GM06990 (cell line): Measurements from ENCODE around the gene LMTK2.

Experiments
- DNase-seq: peaks from one replicate; pipeline ENCODE4 v3.0.0-alpha.2; 2011; ENCODE audit not compliant: insufficient read length; ENCODE audit errors: extremely low read depth
- H3K27me3 ChIP-seq: replicated peaks from 2 replicates; pipeline ENCODE4 v1.6.0; 2011; ENCODE audit warnings: low read length; ENCODE audit not compliant: control insufficient read depth, insufficient read depth
- H3K36me3 ChIP-seq: 2 replicates; pipeline ENCODE4 v1.5.1; 2011; ENCODE audit warnings: low read length; ENCODE audit not compliant: control insufficient read depth, insufficient read depth
- H3K4me3 ChIP-seq: replicated peaks from 2 replicates; pipeline ENCODE4 v1.5.1; 2011; ENCODE audit warnings: low read depth, mild to moderate bottlenecking, control low read depth, low read length
- TF ChIP-seq, protein P1 (sequence below): IDR thresholded peaks from 2 replicates; pipeline ENCODE4 v1.5.1; 2011; ENCODE audit warnings: low read length, control low read depth, mild to moderate bottlenecking, inconsistent platforms; ENCODE audit not compliant: insufficient read depth, poor library complexity, severe bottlenecking

The LMTK2 gene

DNA sequence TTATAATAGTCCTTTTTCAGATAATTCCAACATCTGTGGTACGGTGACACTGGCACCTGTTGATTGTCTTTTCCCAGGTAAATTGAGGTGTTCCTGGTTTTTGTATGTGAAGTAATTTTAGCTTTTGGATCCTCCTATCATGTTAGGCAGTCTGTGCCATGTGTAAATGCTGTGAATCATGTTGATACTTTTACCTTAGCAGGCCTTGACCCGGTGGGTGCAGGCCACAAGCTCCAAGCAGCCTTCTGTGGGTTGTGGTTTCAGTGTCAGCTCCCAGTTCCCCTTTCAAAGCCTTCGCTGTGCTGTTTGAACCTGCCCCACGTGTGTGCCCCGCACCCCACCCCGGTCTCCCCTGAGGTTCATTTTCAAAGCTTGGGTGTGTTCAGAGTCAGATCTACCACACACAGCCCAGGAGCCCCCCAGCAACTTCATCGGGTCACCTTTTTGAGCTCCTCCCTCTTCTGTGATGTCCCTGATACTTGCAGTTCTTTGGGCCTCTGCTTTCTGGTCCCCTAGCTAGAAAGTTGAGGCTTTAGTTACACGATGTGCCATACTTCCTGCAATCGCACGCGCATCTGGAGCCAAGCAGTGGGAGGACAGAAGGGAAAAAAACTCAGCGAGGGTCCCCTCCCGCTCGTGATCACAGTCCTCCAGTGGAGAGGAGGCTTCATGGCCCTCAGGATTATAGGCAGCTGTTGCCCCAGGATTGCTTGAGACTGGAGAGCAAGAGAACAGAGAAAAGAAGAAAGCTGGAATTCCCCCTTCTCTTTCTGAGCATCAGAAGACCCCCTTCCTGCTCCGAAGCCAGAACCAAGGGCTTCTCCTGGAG is 95.9 kb downstream of the LMTK2 start:
- peak overlapping the region; percentile 60 for H3K4me3 ChIP-seq
- TF ChIP-seq, protein P1, sequence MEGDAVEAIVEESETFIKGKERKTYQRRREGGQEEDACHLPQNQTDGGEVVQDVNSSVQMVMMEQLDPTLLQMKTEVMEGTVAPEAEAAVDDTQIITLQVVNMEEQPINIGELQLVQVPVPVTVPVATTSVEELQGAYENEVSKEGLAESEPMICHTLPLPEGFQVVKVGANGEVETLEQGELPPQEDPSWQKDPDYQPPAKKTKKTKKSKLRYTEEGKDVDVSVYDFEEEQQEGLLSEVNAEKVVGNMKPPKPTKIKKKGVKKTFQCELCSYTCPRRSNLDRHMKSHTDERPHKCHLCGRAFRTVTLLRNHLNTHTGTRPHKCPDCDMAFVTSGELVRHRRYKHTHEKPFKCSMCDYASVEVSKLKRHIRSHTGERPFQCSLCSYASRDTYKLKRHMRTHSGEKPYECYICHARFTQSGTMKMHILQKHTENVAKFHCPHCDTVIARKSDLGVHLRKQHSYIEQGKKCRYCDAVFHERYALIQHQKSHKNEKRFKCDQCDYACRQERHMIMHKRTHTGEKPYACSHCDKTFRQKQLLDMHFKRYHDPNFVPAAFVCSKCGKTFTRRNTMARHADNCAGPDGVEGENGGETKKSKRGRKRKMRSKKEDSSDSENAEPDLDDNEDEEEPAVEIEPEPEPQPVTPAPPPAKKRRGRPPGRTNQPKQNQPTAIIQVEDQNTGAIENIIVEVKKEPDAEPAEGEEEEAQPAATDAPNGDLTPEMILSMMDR = no peak
- H3K27me3 ChIP-seq = no peaks in the 10 kb centered on the region
- peaks cover 10% of the 10 kb centered on the region for H3K36me3 ChIP-seq
- peak; percentile 94 for DNase-seq

DNA sequence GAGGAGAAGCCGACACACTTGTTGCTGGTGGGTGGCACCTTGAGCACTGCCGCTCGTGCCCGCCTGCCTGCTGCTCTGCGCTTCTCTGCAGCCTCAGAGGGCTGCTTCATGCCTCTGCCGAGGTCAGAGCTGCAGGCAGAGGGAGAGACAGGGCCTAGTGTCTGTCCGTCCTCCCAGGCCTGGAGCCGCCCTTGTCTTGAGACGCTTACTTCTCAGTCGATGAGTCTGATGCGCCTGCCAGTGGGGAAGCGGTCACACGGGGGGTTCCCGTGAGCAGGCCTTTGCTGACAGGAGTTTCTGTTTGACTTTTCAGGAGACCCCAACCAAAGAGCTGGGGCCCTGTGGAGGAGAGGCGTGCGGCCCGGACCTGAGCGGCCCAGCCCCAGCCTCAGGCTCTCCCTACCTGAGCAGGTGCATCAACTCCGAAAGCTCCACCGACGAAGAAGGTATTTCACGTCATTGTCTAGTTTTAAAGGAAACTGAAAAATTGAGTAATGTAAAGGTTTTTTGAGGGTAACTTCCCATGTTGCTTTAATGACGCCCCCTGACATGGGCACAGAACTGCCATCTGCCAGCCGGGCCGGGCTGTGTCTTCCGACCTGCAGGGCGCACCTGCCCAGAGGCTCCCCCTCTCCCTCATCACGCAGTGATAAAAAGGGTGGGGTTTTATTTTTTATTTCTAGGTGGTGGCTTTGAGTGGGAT is 96.8 kb downstream of the LMTK2 start:
- Histone ChIP-seq H3K27me3 (no peaks in the 10 kb centered on the region), H3K4me3 (peak overlapping the region; percentile 60), H3K36me3 (peaks cover 10% of the 10 kb centered on the region)
- TF ChIP-seq, protein P1 = no peak
- peak; percentile 77 for DNase-seq

DNA sequence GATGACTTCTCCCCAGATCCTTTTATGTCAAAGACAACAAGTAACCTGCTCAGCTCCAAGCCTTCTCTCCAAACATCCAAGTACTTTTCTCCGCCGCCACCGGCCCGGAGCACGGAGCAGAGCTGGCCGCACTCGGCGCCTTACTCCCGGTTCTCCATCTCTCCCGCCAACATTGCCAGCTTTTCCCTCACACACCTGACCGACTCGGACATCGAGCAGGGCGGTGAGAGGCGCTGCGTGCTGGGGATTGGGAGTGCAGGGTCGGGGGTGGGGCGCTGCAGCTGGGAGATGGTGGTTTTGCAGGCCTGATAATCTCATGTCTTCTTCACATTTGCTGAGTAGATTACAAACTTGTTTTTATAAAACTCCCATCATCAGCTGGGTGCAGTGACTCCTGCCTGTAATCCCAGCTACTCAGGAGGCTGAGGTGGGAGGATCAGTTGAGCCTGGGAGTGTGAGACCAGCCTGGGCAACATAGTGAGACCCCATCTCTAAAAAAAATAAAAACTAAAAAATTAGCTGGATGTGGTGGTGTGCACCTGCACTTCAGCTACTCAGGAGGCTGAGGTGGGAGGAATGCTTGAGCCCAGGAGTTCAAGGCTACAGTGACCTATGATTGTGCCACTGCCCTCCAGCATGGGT is 97.4 kb downstream of the LMTK2 start:
- no peak for DNase-seq
- peaks cover 10% of the 10 kb centered on the region for H3K36me3 ChIP-seq
- TF ChIP-seq, protein P1 = no peak
- H3K4me3 ChIP-seq = peak overlapping the region; percentile 60
- H3K27me3 ChIP-seq = no peaks in the 10 kb centered on the region

DNA sequence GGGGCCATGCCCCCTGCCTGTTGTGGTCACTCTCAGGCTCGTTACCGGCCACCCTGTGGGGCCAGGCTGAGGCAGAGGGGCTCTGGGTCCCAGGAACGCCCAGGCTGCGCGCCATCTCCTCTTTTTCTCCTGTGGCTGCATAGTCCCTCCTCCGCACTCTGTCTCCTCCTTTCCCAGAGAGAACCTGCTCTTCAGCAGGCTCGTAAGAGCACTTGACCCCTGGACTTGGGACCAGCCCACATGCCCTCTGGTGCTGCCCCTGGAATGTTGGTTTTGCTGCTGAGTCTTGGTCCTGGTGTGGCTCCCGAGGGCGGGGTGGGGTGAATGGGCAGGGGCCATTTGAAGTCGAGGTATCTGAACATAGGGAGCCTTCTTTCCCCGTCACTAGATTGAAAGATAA is 98.0 kb downstream of the LMTK2 start:
- TF ChIP-seq, protein P1 = no peak

DNA sequence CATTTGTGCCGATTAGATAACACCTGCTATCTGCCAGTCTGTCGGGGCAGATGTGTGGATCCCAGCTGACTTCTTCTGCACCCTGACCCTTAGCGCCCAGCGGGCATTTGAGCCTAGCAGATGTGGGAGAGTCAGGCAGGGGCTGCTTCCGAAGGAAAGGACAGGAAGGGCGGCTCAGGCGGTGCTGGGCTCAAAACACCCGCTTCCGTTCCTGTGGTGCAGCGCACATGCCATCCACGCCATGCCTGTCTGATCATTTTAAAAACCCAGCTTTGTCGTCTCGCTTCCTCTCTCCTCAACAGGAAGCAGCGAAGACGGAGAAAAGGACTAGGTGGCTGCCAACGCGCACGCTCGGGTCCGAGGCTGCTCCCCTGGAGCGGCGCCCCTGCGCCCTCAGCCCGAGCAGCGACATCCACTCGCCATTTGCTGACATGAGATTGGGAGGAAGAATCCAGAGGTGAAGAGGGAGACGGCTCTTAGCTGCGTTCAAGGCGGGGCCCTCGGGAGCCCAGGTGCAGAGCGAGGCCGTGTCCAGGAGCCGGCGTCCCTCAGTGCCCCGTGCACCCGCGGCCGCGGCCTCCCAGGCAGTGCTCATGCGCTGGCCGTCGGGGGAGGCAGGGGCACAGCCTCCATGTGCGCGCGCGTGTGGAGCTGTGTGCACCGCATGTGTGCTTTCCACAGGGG is 98.6 kb downstream of the LMTK2 start:
- DNase-seq = no peak
- Histone ChIP-seq H3K27me3 (no peaks in the 10 kb centered on the region), H3K4me3 (no peak overlapping the region), H3K36me3 (peaks cover 10% of the 10 kb centered on the region)
- TF ChIP-seq, protein P1 = no peak

More for the DNA sequence above, 98.0 kb downstream of the LMTK2 start:
- DNase-seq = no peak
- Histone ChIP-seq H3K36me3 (peaks cover 10% of the 10 kb centered on the region), H3K27me3 (no peaks in the 10 kb centered on the region), H3K4me3 (peak overlapping the region; percentile 25; the same call in 1 of the 2 replicates)
